Right lobe of liver (tissue), 4 donors: ENCODE results near the gene SLC37A1.

Source experiments
- POLR2A ChIP-seq: fragments of 450-650 bp; IDR thresholded peaks from one replicate; pipeline ENCODE4 v1.6.1; 2017; ENCODE audit warnings: antibody characterized with exemption, mild to moderate bottlenecking
- TF ChIP-seq, protein P1 (sequence below), 4 donors: fragments of 200-600 bp in 3 of 4; fragments of 450-650 bp in 1 of 4; IDR thresholded peaks; one replicate each; pipeline versions ENCODE4 v1.5.1 to v1.8.0; 2016 to 2022; ENCODE audit warnings: antibody characterized with exemption in 4 of 4, mild to moderate bottlenecking in 2 of 4
- donor health status: DM: no; HTN: no; CAD: no.
- donor health status: DM: no; HTN: no; CAD: no.
- donor health status: DM: no; HTN: yes; CAD: no.

GRCh38 chr21:42629933-42630589 is 116.4 kb downstream of the SLC37A1 start:
- TF ChIP-seq, protein P1, sequence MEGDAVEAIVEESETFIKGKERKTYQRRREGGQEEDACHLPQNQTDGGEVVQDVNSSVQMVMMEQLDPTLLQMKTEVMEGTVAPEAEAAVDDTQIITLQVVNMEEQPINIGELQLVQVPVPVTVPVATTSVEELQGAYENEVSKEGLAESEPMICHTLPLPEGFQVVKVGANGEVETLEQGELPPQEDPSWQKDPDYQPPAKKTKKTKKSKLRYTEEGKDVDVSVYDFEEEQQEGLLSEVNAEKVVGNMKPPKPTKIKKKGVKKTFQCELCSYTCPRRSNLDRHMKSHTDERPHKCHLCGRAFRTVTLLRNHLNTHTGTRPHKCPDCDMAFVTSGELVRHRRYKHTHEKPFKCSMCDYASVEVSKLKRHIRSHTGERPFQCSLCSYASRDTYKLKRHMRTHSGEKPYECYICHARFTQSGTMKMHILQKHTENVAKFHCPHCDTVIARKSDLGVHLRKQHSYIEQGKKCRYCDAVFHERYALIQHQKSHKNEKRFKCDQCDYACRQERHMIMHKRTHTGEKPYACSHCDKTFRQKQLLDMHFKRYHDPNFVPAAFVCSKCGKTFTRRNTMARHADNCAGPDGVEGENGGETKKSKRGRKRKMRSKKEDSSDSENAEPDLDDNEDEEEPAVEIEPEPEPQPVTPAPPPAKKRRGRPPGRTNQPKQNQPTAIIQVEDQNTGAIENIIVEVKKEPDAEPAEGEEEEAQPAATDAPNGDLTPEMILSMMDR (IDR thresholded peaks at IDR 0.05): no peak
- no peak for TF ChIP-seq POLR2A
